Measurements from ENCODE around the gene SLC17A7.
A peak's percentile ranks its signal among the peaks of the same experiment; 100 is the strongest.

SLC17A7 gene

DNA sequence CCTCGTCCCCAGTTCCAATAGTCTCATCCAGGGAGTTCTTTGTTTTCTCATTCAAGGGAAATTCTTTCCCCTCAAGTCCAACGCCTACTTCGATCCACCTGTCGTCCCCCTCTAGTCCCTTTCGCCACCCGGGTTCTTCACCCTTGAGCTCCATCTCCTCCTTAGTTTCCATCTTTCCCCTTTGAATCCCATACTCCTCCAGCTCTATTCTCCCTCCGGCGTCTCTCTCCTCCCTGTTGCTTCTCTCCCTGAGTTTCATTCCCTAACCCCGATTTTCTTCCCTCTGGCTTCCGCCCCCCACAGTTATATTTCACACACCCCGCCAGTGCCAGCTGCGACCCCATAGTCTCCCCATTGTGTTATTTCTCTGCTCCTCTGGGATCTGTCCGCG lies 628 bp upstream of the SLC17A7 start:
- H3K27ac ChIP-seq = peak overlapping the region; percentile 95
- TF ChIP-seq, protein P1, sequence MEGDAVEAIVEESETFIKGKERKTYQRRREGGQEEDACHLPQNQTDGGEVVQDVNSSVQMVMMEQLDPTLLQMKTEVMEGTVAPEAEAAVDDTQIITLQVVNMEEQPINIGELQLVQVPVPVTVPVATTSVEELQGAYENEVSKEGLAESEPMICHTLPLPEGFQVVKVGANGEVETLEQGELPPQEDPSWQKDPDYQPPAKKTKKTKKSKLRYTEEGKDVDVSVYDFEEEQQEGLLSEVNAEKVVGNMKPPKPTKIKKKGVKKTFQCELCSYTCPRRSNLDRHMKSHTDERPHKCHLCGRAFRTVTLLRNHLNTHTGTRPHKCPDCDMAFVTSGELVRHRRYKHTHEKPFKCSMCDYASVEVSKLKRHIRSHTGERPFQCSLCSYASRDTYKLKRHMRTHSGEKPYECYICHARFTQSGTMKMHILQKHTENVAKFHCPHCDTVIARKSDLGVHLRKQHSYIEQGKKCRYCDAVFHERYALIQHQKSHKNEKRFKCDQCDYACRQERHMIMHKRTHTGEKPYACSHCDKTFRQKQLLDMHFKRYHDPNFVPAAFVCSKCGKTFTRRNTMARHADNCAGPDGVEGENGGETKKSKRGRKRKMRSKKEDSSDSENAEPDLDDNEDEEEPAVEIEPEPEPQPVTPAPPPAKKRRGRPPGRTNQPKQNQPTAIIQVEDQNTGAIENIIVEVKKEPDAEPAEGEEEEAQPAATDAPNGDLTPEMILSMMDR (IDR thresholded peaks at IDR 0.05) = no peak
- TF ChIP-seq ZFX (IDR thresholded peaks at IDR 0.05; ENCODE audit: borderline replicate concordance) = no peak

DNA sequence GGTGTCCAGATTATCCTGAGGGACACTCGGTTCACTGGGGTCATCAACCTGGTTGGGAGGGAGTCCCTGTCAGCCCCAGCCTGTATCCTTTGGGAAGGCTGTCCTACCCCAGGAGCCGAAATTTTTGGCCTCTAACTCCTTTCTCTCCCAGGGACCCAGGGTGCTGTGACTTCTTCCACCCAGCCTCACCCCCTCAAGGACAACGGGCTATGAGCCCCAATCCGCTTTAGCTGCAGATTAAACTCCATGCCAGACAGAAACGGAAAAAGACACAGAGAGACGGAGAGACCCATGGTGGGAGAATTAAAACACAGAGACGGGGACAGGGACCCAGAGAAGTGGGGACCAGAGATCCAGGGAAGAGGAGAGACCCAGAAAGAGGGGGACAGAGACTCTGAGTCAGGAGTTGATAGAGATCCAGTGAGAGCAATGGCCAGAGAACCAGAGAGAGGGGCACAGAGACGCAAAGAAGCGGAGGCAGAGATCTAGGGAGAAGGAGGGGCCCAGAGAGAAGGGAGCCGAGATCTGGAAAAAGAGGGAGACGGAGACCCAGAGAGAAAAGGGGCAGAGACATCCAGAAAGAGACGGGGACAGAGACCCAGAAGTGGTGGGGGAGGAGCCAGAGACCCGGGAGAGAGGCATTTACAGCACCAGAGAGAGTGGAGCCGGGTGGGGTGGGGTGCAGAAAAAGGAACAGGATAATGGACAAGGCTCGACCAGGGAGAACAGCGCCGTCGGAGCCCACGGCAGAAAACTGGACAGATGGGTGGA lies 703 bp downstream of the SLC17A7 start:
- no peak overlapping the region for H3K27ac ChIP-seq
- TF ChIP-seq ZFX (IDR thresholded peaks at IDR 0.05; ENCODE audit: borderline replicate concordance) = no peak
- TF ChIP-seq, protein P1 (IDR thresholded peaks at IDR 0.05) = no peak

DNA sequence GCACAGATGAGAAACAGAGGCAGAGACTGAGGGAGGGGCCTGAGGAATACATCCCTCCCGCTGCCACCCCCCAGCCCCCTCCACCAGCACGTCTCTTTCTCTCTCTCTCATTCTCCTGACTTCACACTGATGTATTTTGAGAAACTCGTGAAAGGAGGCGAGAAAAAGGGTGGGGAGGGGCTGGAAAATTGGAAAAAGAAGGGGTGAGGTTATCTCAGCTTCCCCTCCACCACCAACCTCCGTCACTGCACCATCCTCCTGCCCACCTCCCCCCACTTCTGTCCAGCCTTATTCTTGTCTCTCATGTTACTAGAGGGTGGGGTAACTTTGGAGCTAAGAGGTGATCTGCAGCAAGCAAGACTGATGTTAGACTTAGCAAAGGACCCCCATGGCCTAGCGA lies 1.5 kb downstream of the SLC17A7 start:
- TF ChIP-seq, protein P1 (IDR thresholded peaks at IDR 0.05) = no peak
- TF ChIP-seq ZFX (IDR thresholded peaks at IDR 0.05; ENCODE audit: borderline replicate concordance) = no peak
- no peak overlapping the region for H3K27ac ChIP-seq

DNA sequence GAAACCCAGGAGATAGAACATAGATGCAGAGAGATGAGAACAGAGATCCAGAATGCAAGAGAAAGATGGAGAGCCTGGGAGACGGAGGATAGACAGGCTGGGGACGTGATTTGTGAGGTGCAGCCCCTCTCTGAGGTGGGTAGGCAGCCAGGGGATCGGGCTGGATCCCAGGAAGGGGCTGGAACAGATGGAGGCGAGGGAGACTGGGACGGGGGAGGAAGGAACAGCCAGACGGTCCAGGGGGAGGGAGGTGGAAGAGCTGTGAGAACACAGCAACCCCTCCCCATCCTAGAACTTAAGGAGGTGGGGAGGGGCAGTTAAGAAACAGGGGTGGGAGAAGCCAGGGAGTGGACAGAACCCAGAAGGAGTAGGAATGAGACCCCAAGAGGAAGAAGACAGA lies 3.1 kb downstream of the SLC17A7 start:
- no peak for TF ChIP-seq ZFX (IDR thresholded peaks at IDR 0.05; ENCODE audit: borderline replicate concordance)
- TF ChIP-seq, protein P1 (IDR thresholded peaks at IDR 0.05) = no peak
- H3K27ac ChIP-seq = no peak overlapping the region

DNA sequence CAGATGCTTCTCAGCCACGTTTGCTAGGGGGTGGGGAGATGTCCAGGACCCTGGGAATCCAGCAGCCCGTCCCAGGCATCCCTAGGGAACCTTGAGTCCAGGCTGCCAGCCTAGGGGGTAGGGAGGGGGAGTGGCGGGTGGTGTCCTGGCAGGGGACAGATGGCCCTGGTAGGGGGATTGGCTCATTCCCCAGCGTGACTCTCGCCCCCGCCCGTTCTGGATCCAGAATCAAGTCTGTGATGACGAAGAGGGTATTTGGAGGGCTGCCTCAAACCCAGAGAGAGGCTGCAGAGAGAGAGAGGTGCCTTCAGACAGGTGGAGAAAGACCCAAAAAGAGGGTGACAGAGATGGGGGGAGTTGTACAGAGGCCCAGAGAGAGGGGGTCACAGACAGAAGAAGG lies 4.1 kb downstream of the SLC17A7 start:
- TF ChIP-seq, protein P1 (IDR thresholded peaks at IDR 0.05) = no peak
- TF ChIP-seq ZFX (IDR thresholded peaks at IDR 0.05; ENCODE audit: borderline replicate concordance) = no peak
- no peak overlapping the region for H3K27ac ChIP-seq

DNA sequence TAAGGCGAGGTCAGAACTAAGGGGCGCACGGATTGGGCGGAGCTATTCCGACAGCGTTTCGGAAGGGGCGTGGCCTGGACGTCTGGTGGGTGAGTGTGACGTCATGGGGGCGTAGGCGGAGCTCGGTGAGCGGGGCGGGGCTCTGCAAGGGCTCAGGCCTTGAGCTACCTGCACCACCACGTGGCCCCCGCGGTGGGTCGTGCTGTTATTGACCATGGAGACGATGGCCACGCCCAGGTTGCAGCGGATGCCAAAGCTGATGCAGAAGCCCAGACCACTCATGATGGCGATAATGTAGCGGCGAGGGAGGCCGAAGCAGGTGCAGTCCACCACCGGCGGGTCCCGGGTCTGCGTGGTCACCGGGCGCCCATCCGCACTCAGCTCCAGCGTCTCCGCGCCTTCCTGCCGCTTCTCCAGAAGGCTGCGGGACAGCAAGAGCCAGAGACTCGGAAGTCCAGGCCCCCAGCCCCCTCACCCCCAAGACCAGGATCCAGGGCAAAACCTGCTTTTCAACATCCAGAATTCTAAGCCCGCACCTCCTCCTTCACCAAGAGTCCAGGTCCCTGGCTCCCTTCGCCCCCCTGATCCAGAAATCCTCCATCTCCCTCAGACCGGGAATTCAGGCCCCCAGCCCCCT lies 4.8 kb downstream of the SLC17A7 start:
- no peak overlapping the region for H3K27ac ChIP-seq
- TF ChIP-seq, protein P1 (IDR thresholded peaks at IDR 0.05) = no peak
- no peak for TF ChIP-seq ZFX (IDR thresholded peaks at IDR 0.05; ENCODE audit: borderline replicate concordance)

DNA sequence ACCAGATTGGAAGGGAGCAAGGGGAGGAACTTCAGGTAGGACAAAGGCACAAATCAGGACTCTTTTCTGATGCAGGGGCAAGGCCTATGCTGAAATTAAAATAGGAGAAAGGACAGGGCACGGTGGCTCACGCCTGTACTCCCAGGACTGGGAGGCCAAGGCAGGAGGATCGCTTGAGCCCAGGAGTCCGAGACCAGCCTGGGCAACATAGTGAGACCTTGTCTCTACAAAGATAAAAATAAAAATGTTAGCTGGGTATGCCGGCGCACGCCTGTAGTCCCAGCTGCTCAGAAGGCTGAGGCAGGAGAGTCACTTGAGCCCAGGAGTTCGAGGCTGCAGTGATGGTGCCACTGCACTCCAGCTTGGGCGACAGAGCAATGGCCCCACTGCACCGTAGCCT lies 5.7 kb downstream of the SLC17A7 start:
- H3K27ac ChIP-seq = peak overlapping the region; percentile 51
- TF ChIP-seq, protein P1 (IDR thresholded peaks at IDR 0.05) = no peak
- TF ChIP-seq ZFX (IDR thresholded peaks at IDR 0.05; ENCODE audit: borderline replicate concordance) = no peak
